ENCODE data around the gene ZCCHC4. TPM values are rescaled to one million over a fixed set of nuclear protein-coding genes. Genes with fewer than 3 reads are reported as not detected.

The ZCCHC4 gene
- polyA plus RNA-seq, 1 donor (not counting 4 experiments of a cell fraction or from before 2014, with no cell fraction given), result 10.8 TPM

GRCh38 chr4:25376754-25377571 lies 64.4 kb downstream of the ZCCHC4 start, which contains the start of gene ANAPC4:
ANAPC4 (plus strand) TSS chr4:25377263; CDS start chr4:25377428, 165 bp downstream.
- dilution Hi-C loops (cut with MboI; ENCODE audit: extremely low pct_ligation_motif_present, low sequenced_read_pairs), result no loop called here
- Histone ChIP-seq H4K20me1 (ENCODE audit: control insufficient read depth, extremely low read depth, insufficient read depth, low read length) (no peaks in the 10 kb centered on the region), H3K9me3 (ENCODE audit: control insufficient read depth, low read depth, low read length) (no peaks in the 10 kb centered on the region), H3K79me2 (ENCODE audit: control insufficient read depth, insufficient read depth, low read length) (peaks cover 23% of the 10 kb centered on the region), H3K36me3 (ENCODE audit: control insufficient read depth in 2 of 2, extremely low read depth in 1 of 2, insufficient read depth in 2 of 2, low read length in 2 of 2) (peaks cover 8 to 17% of the 10 kb centered on the region in 2 experiments), H3K9ac (ENCODE audit: control insufficient read depth, extremely low read depth, insufficient read depth, low read length) (peak within 1 kb of the TSS; percentile 85), H3K9me1 (ENCODE audit: control insufficient read depth, extremely low read depth, insufficient read depth, low read length) (no peaks in the 10 kb centered on the region), H2AFZ (ENCODE audit: control insufficient read depth, low read length) (peak within 1 kb of the TSS; percentile 87), H3K4me3 (ENCODE audit: control insufficient read depth in 2 of 3, extremely low read depth in 1 of 3, insufficient read depth in 2 of 3, low read depth in 1 of 3, low read length in 3 of 3) (peak within 1 kb of the TSS; percentile 92 to 95 (median 93)), H3K27ac (ENCODE audit: control insufficient read depth, insufficient read depth, low read length) (peak within 1 kb of the TSS; percentile 73), H3K4me1 (ENCODE audit: control insufficient read depth, extremely low read depth, insufficient read depth, low read length) (peaks cover 17% of the 10 kb centered on the region), H3K4me2 (ENCODE audit: control insufficient read depth, extremely low read depth, insufficient read depth, low read depth, low read length) (peak within 1 kb of the TSS; percentile 89), H3K27me3 (ENCODE audit: control insufficient read depth, extremely low read depth, insufficient read depth, low read length) (no peaks in the 10 kb centered on the region)
- TF ChIP-seq CTCF (optimal IDR thresholded peaks at IDR 0.05 in 1 of 3, IDR thresholded peaks at IDR 0.05 in 1 of 3, conservative IDR thresholded peaks at IDR 0.05 in 1 of 3; ENCODE audit: extremely low read depth in 1 of 3, insufficient read depth in 2 of 3, low read length in 3 of 3), result no peak
- TF ChIP-seq EZH2 (IDR thresholded peaks at IDR 0.05; ENCODE audit: low read length), result no peak
- FAIRE-seq (no peak), DNase-seq (ENCODE audit: low read depth, low spot score) (peak; percentile 52)

GRCh38 chr4:25377572-25378436 lies 65.2 kb downstream of the ZCCHC4 start:
- FAIRE-seq, result no peak
- H2AFZ ChIP-seq (ENCODE audit: control insufficient read depth, low read length), result peak overlapping the region; percentile 87
- no peak for DNase-seq (ENCODE audit: low read depth, low spot score)
- H3K4me2 ChIP-seq (ENCODE audit: control insufficient read depth, extremely low read depth, insufficient read depth, low read depth, low read length), result peak overlapping the region; percentile 89
- H4K20me1 ChIP-seq (ENCODE audit: control insufficient read depth, extremely low read depth, insufficient read depth, low read length), result no peaks in the 10 kb centered on the region
- H3K9me1 ChIP-seq (ENCODE audit: control insufficient read depth, extremely low read depth, insufficient read depth, low read length), result no peaks in the 10 kb centered on the region
- no peaks in the 10 kb centered on the region for H3K9me3 ChIP-seq (ENCODE audit: control insufficient read depth, low read depth, low read length)
- H3K79me2 ChIP-seq (ENCODE audit: control insufficient read depth, insufficient read depth, low read length), result peaks cover 23% of the 10 kb centered on the region
- no peaks in the 10 kb centered on the region for H3K27me3 ChIP-seq (ENCODE audit: control insufficient read depth, extremely low read depth, insufficient read depth, low read length)
- H3K9ac ChIP-seq (ENCODE audit: control insufficient read depth, extremely low read depth, insufficient read depth, low read length), result peak overlapping the region; percentile 85
- no peak for TF ChIP-seq EZH2 (IDR thresholded peaks at IDR 0.05; ENCODE audit: low read length)
- H3K27ac ChIP-seq (ENCODE audit: control insufficient read depth, insufficient read depth, low read length), result peak overlapping the region; percentile 61
- dilution Hi-C loops (cut with MboI; ENCODE audit: extremely low pct_ligation_motif_present, low sequenced_read_pairs), result no loop called here
- peaks cover 8 to 17% of the 10 kb centered on the region in 2 experiments for H3K36me3 ChIP-seq (ENCODE audit: control insufficient read depth in 2 of 2, extremely low read depth in 1 of 2, insufficient read depth in 2 of 2, low read length in 2 of 2)
- H3K4me1 ChIP-seq (ENCODE audit: control insufficient read depth, extremely low read depth, insufficient read depth, low read length), result peaks cover 17% of the 10 kb centered on the region
- peak overlapping the region; percentile 92 to 95 (median 93) for H3K4me3 ChIP-seq (ENCODE audit: control insufficient read depth in 2 of 3, extremely low read depth in 1 of 3, insufficient read depth in 2 of 3, low read depth in 1 of 3, low read length in 3 of 3)

Measured in keratinocyte (primary cell).